ENCODE results near the gene CAMK2B. TPM values are rescaled to one million over a fixed set of nuclear protein-coding genes. Genes with fewer than 3 reads are reported as not detected.

The CAMK2B gene
- total RNA-seq, 1 donor from 2014 or later = not detected

GRCh38 chr7:44239361-44239760, 86.0 kb downstream of the CAMK2B start:
- DNase-seq (ENCODE audit: low read depth) = no peak
- no peak for TF ChIP-seq CTCF (conservative IDR thresholded peaks at IDR 0.05; ENCODE audit: low read depth, low read length)
- no peak overlapping the region for H3K4me3 ChIP-seq (ENCODE audit: low read depth, low read length)

- DNase-seq (ENCODE audit: low read depth) = no peak
- TF ChIP-seq CTCF (conservative IDR thresholded peaks at IDR 0.05; ENCODE audit: low read depth, low read length) = no peak
- no peak overlapping the region for H3K4me3 ChIP-seq (ENCODE audit: low read depth, low read length)
These were observed 87.2 kb downstream of the CAMK2B start for GRCh38 chr7:44238116-44238695.

- DNase-seq (ENCODE audit: low read depth) = no peak
- TF ChIP-seq CTCF (conservative IDR thresholded peaks at IDR 0.05; ENCODE audit: low read depth, low read length) = no peak
- H3K4me3 ChIP-seq (ENCODE audit: low read depth, low read length) = no peak overlapping the region
These were observed 87.7 kb downstream of the CAMK2B start for GRCh38 chr7:44237696-44238095.

- DNase-seq (ENCODE audit: low read depth) = no peak
- no peak for TF ChIP-seq CTCF (conservative IDR thresholded peaks at IDR 0.05; ENCODE audit: low read depth, low read length)
- no peak overlapping the region for H3K4me3 ChIP-seq (ENCODE audit: low read depth, low read length)
These were observed 89.1 kb downstream of the CAMK2B start for GRCh38 chr7:44236333-44236728.

- TF ChIP-seq CTCF (conservative IDR thresholded peaks at IDR 0.05; ENCODE audit: low read depth, low read length) = no peak
- no peak overlapping the region for H3K4me3 ChIP-seq (ENCODE audit: low read depth, low read length)
- no peak for DNase-seq (ENCODE audit: low read depth)
These were observed 89.6 kb downstream of the CAMK2B start for GRCh38 chr7:44235582-44236332.

- H3K4me3 ChIP-seq (ENCODE audit: low read depth, low read length) = no peak overlapping the region
- DNase-seq (ENCODE audit: low read depth) = no peak
- no peak for TF ChIP-seq CTCF (conservative IDR thresholded peaks at IDR 0.05; ENCODE audit: low read depth, low read length)
These were observed 90.3 kb downstream of the CAMK2B start for GRCh38 chr7:44235066-44235465.

Data from epithelial cell of proximal tubule (primary cell).